Measurements from ENCODE around the gene CNPY1.
"Not testable (repeated sequence)": the region's sequence is repeated elsewhere in the genome, so short reads cannot be mapped to it uniquely, and the experiment has no call there.

CNPY1 gene

GRCh38 chr7:155546449-155546848, at the start of gene CNPY1:
Gene CNPY1, minus strand, starts transcription at chr7:155546559. Its CDS starts 630 bp downstream, at chr7:155545929.
- intact Hi-C loops (cut with DNase I); DNase-seq: not testable (repeated sequence)

DNA sequence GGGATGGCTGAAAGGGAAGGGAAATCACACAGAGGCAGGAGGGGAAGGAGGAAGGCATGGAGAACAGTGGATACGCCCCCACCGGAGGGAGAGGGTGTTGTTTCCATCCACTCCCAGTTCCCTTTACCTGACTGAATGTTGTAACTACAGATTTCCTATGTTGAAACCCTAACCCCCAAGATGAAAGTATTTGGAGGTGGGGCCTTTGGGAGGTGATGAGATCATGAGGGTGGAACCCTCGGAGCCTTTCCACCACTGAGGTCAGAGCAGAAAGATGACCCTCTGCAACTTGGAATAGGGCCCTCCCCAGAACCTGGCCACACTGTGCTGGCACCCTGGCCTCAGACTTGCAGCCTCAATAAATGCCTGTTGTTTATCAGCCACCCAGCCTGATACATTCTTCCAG, 48.6 kb upstream of the CNPY1 start:
- intact Hi-C loops (cut with DNase I): no loop called here
- no peak for DNase-seq

DNA sequence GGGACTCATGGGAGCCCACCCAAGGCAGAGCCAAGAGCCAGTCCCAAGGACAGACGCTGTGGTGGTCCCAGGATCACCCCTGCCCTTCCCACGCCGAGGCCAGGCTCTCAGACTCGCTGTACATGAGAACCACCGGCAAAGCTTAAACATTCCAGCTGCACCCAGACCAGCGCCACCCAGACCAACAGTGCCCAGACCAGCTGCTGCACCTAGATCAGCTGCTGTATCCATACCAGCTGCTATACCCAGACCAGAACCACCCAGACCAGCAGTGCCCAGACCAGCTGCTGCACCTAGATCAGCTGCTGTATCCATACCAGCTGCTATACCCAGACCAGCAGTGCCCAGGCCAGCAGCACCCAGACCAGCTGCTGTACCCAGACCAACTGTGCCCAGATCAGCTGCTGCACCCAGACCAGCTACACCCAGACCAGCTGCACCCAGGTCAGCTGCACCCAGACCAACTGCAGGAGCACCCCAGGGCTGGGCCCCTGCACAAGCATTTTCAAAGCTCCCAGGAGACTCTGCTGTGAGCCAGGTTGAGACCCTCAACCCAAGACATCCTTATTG, 47.9 kb upstream of the CNPY1 start:
- DNase-seq: no peak
- intact Hi-C loops (cut with DNase I): no loop called here

GRCh38 chr7:155593461-155594162, 47.3 kb upstream of the CNPY1 start:
- DNase-seq: no peak
- intact Hi-C loops (cut with DNase I): no loop called here

DNA sequence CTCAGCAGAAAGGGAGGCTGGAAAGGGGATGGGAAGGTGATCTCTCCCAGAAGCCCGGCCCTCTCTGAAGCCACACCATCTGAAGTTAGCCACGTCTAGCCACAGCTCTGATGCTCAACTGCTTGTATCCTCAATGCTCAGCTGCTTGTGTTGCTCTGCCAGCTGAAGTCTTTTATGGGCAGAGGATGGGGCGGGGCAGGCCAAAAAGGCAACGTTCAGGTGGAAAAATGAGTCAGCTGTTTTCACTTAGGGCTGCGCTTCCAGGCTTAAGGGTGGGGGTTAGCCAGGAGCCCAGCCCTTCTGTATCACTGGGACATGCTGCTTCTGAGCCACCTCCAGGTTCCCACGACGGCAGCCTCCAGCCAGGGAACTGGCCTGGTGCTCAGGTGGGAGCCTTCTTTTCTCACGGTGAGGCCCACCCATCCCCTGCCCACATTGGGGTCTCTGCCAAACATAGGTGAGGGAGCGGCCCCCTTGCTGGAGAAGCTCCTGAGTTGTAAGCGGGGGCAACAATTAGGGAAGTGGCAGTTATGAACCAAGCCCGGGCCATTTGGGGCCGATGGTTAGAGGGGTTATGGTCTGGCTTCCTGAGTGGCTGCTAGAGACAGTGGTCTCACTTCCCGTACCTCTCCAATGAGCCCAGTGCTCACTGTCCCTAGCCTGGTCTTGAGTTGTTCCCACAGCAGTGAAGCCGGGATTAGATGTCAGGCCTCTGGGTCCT, 44.9 kb upstream of the CNPY1 start:
- intact Hi-C loops (cut with DNase I): no loop called here
- no peak for DNase-seq

GRCh38 chr7:155590215-155591018, 44.1 kb upstream of the CNPY1 start:
- intact Hi-C loops (cut with DNase I): no loop called here
- DNase-seq: peak; percentile 21 to 93 (median 54)

DNA sequence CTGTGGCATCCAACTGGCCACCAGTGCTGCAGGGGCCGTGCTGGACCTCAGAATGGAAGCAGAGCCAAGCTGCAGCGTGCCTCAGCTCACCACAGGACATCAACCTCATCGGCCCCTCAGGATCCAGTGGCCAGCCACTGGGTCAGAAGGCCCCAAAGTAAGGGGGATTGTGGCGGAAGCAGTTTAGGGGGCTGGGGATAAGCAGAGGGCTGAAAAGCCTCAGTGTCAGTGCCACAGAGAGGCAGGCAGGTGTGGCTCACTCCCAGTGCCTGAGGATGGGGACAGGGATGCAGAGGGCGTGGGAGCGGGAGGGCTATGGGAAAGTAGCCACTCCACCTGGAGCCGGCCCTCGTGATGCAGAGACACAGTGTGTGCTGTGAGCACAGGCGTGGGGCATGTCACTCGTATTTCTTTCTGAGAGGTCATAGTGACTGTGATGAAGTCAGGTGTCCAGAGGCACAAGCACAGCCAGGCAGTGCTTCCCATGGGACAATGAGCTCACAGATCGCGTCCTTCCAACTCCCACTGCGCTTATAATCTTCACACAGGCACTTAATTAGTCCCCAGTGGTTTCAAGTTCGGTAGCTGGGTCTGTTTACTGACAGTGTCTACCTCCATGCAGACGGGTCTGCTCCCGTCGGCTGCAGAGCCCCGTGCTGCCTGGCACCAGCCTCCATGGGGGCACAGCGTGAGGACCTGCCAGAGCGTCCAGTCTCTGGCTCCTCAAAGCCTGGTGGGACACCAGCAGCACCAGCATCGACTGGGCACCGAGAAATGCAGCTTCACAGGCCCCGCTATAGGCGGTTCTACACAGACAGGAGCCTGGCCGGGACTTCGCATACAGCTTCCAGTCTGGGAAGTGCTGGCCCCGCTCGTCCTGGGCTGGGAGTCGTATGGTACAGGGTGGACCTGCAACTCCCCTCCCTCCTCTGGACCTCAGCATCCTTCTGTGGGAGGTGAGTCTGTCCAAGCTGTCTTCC, 42.9 kb upstream of the CNPY1 start:
- intact Hi-C loops (cut with DNase I): no loop called here
- DNase-seq: no peak

DNA sequence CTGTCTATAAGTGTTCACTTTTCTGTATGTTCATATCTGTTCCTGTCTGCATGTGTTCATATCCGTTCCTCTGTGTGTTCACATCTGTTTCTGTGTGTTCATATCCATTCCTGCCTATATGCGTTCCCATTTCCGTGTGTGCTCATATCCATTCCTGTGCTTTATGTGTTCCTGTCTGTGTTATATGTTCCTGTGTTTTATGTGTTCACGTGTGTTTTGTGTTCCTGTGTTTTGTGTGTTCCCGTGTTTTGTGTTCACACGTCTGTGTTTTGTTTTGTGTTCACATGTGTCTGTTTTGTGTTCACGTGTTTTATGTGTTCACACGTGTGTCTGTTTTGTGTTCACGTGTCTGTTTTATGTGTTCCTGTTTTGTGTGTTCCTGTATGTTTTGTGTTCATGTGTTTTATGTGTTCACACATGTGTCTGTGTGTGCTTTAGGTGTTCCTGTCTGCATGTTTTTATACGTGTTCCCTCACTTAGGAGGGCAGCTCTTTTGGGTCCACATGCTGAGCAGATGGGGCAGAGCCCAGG, 42.2 kb upstream of the CNPY1 start:
- intact Hi-C loops (cut with DNase I): no loop called here
- no peak for DNase-seq

- intact Hi-C loops (cut with DNase I): no loop called here
- DNase-seq: peak in 1 of 10 donors; percentile 25
These were observed 41.1 kb upstream of the CNPY1 start for GRCh38 chr7:155587486-155587885.

GRCh38 chr7:155586843-155587440, 40.6 kb upstream of the CNPY1 start:
- intact Hi-C loops (cut with DNase I): no loop called here
- DNase-seq: no peak

DNA sequence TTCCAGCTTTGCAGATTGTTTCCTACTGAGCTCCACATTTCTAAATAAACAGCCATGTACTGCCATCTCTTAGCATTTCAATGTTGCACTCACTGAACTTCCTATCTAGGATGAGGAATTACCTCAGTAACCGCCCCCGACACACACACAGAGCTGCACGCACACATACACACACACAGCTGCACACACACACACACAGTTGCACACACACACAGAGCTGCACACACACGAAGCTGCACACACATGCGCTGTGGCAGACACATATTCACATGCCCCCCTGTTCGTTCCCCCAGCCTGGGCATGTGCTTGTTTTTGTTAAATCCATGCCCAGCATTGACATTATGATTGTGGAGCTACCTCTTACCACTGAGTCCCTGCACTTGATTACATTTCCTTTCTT, 39.6 kb upstream of the CNPY1 start:
- peak in 1 of 10 donors; percentile 24 for DNase-seq
- intact Hi-C loops (cut with DNase I): no loop called here

DNA sequence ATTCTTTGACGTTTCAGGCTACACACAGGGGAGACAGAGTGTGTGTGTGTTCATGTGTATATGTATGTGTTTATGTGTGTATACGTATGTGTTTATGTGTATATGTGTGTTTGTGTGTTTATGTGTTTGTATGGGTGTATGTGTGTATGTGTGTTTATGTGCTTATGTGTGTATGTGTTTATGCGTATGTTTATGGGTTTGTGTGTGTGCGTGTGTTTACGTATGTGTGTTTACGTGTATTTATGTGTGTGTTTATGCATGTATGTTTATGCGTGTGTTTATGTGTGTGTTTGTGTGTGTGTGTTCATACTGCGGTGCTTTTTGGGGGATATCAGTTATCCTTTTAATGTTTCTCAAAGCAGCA, 39.2 kb upstream of the CNPY1 start:
- DNase-seq: no peak
- intact Hi-C loops (cut with DNase I): no loop called here

GRCh38 chr7:155584763-155585531, 38.6 kb upstream of the CNPY1 start:
- peak in 1 of 10 donors; percentile 27 for DNase-seq
- intact Hi-C loops (cut with DNase I): no loop called here

GRCh38 chr7:155584261-155584660, 37.9 kb upstream of the CNPY1 start:
- intact Hi-C loops (cut with DNase I): no loop called here
- peak in 1 of 10 donors; percentile 71 for DNase-seq

- intact Hi-C loops (cut with DNase I): no loop called here
- peak in 1 of 10 donors; percentile 33 for DNase-seq
These were observed 37.3 kb upstream of the CNPY1 start for GRCh38 chr7:155583636-155584035.

DNA sequence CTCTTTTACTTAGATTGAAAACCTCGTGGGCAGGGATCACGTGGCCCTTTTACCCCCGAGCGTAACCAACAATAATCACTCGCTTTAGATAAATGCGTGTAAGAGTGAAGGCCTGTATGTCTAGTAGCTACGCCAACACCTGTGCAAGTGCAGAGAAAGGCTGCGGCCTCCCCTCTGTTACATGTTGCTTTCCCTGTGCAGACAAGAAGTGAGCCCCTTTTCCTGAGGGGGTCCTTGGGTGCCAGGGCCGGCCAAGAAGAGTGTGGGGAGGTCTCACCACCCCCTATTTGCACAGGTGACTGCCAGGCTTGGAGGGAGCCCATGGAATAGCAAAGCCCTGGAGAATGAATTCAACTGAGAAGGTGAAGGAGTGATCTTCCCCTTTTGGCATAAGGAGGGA, 35.6 kb upstream of the CNPY1 start:
- DNase-seq: peak in 1 of 10 donors; percentile 43
- intact Hi-C loops (cut with DNase I): no loop called here

- DNase-seq: peak in 2 of 10 donors; percentile 50 to 53
- intact Hi-C loops (cut with DNase I): no loop called here
These were observed 34.9 kb upstream of the CNPY1 start for GRCh38 chr7:155581107-155581830.

DNA sequence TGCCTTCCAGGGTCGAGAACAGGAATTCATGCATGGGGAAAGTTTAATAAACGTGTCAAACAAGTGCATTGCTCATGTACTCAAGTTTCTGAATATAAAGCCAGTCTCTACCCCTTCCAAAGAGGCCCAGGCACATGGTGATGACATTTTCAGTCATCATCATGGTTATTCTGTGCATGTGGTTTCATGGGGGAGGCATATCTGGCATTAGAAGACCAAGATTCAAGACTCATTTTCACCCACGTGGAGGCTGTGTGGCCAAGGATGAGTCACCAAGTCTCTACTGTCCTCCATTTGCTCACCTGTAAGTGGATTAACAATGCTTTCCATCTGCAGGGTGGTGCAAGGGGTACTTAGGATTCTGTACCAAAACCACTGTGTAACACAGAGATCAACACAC, 34.0 kb upstream of the CNPY1 start:
- intact Hi-C loops (cut with DNase I): no loop called here
- no peak for DNase-seq

Measured in posterior cingulate gyrus (tissue), 11 donors.